ENCODE results near the gene ZNF215. TPM values are rescaled to one million over a fixed set of nuclear protein-coding genes. Genes with fewer than 3 reads are reported as not detected.
A peak's percentile ranks its signal among the peaks of the same experiment; 100 is the strongest.
"Not testable (repeated sequence)": the region's sequence is repeated elsewhere in the genome, so short reads cannot be mapped to it uniquely, and the experiment has no call there.

The ZNF215 gene
- total RNA-seq, result not detected
- 0 to 0.23 reads per million in 2 donors for total RNA-seq

DNA sequence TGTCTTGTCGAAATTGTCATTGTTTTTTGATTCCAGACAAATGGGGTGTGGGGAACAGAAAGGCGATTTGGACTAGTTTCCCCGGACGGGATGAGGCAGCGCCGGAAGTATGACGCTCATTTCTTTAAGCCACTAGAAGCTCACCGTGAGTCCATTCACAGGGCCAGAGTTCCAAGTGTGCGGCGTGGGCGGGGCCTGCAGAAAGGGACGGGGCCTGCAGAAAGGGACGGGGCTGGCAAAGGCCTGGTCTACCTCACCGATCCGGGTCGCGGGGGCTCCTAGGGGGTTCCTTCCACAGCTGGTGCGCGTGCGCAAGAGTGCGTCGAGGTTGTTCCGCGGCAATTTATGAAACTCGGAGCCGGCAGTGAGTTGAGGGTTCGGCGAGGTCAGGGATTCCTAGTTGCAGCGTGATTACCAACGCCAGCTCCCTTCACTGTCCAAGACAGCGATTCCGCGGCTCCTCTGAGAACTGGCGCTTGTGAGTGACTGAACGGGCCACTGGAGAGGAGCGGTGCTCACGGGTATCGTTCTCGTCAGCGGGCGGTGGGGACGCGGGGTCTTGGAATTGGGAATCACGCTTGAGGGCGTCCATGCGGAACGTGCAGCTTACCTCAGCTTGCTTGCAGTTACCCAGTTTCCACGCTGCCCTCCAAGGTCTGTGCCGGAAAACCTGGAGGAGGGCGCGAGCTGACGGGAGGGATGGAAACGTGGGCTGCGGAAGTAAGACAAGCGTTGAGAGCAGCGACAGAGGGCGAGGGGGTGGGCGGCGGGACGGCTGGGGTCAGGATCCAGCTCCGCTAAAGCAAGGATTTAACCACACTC lies at the start of gene ZNF215:
TSS of gene ZNF215 (plus strand) at position 219 of the 822 bp plus-strand sequence. CDS start 5,847 bp downstream, outside the sequence.
- H3K36me3 Mint-ChIP-seq (ENCODE audit: low read depth), result peaks cover 4% of the 10 kb centered on the region
- peaks cover 84% of the 10 kb centered on the region for H3K27me3 Mint-ChIP-seq
- peaks cover 19% of the 10 kb centered on the region for H3K4me1 Mint-ChIP-seq
- H3K27ac Mint-ChIP-seq, result no peak within 1 kb of the TSS
- ATAC-seq (peak; percentile 36), DNase-seq (no peak)
- no peaks in the 10 kb centered on the region for H3K9me3 ChIP-seq (ENCODE audit: control insufficient read depth, low read length, poor library complexity, severe bottlenecking)
- H3K4me3 Mint-ChIP-seq, result peak within 1 kb of the TSS; percentile 93

- no peaks in the 10 kb centered on the region for H3K36me3 Mint-ChIP-seq (ENCODE audit: low read depth)
- ATAC-seq, result no peak
- H3K27ac Mint-ChIP-seq, result no peak overlapping the region
- no peak for DNase-seq
- peaks cover 46% of the 10 kb centered on the region for H3K27me3 Mint-ChIP-seq
- H3K9me3 ChIP-seq (ENCODE audit: control insufficient read depth, low read length, poor library complexity, severe bottlenecking), result no peaks in the 10 kb centered on the region
- H3K4me1 Mint-ChIP-seq, result no peaks in the 10 kb centered on the region
- H3K4me3 Mint-ChIP-seq, result no peak overlapping the region
Measured at GRCh38 chr11:6876914-6877313, 49.3 kb upstream of the ZNF215 start.

GRCh38 chr11:6882751-6883150 lies 43.5 kb upstream of the ZNF215 start:
- Mint-ChIP-seq H3K27me3 (peaks cover 56% of the 10 kb centered on the region), H3K36me3 (ENCODE audit: low read depth) (peaks cover 2% of the 10 kb centered on the region), H3K4me3 (no peak overlapping the region), H3K4me1 (no peaks in the 10 kb centered on the region), H3K27ac (no peak overlapping the region)
- H3K9me3 ChIP-seq (ENCODE audit: control insufficient read depth, low read length, poor library complexity, severe bottlenecking), result no peaks in the 10 kb centered on the region
- DNase-seq, result no peak
- ATAC-seq, result no peak

- DNase-seq; H3K27ac Mint-ChIP-seq; H3K9me3 ChIP-seq (ENCODE audit: control insufficient read depth, low read length, poor library complexity, severe bottlenecking); H3K4me3 Mint-ChIP-seq; H3K36me3 Mint-ChIP-seq (ENCODE audit: low read depth); H3K4me1 Mint-ChIP-seq; ATAC-seq: not testable (repeated sequence)
- H3K27me3 Mint-ChIP-seq, result peaks cover 56% of the 10 kb centered on the region
Measured at GRCh38 chr11:6887711-6888110, 38.5 kb upstream of the ZNF215 start.

GRCh38 chr11:6888830-6889229 lies 37.4 kb upstream of the ZNF215 start:
- H3K4me1 Mint-ChIP-seq, result no peaks in the 10 kb centered on the region
- DNase-seq (no peak), ATAC-seq (no peak)
- H3K27me3 Mint-ChIP-seq, result peaks cover 54% of the 10 kb centered on the region
- no peak overlapping the region for H3K27ac Mint-ChIP-seq
- peaks cover 2% of the 10 kb centered on the region for H3K36me3 Mint-ChIP-seq (ENCODE audit: low read depth)
- H3K4me3 Mint-ChIP-seq, result no peak overlapping the region
- no peaks in the 10 kb centered on the region for H3K9me3 ChIP-seq (ENCODE audit: control insufficient read depth, low read length, poor library complexity, severe bottlenecking)

- peaks cover 2% of the 10 kb centered on the region for H3K36me3 Mint-ChIP-seq (ENCODE audit: low read depth)
- peaks cover 50% of the 10 kb centered on the region for H3K27me3 Mint-ChIP-seq
- H3K4me1 Mint-ChIP-seq, result no peaks in the 10 kb centered on the region
- H3K27ac Mint-ChIP-seq, result no peak overlapping the region
- DNase-seq (no peak), ATAC-seq (no peak)
- no peak overlapping the region for H3K4me3 Mint-ChIP-seq
- H3K9me3 ChIP-seq (ENCODE audit: control insufficient read depth, low read length, poor library complexity, severe bottlenecking), result no peaks in the 10 kb centered on the region
Measured at GRCh38 chr11:6889835-6890234, 36.4 kb upstream of the ZNF215 start.

DNA sequence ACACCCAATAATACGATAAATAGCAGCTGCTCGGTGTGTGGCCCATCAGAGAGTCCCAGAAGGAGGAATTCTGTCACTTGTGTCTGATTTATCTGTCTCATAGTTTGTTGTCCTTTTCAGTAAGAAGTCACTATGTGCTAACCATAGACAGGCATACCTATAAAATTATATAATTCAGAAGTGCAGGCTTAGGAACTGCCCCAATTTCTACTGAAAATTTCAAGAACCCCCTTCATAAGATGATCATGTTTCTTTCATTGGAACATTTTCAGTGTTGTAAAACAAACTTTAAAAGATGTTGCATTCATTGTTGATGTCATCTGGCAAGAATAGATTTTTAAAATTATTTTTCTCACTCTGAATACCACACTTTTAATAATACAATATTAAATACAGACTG lies 33.8 kb upstream of the ZNF215 start, which contains the start of gene OR2D2:
TSS of gene OR2D2 (minus strand) at position 101 of the 400 bp plus-strand sequence. CDS start at position 101, 0 bp downstream.
- no peaks in the 10 kb centered on the region for H3K9me3 ChIP-seq (ENCODE audit: control insufficient read depth, low read length, poor library complexity, severe bottlenecking)
- H3K36me3 Mint-ChIP-seq (ENCODE audit: low read depth), result no peaks in the 10 kb centered on the region
- ATAC-seq, result no peak
- H3K27ac Mint-ChIP-seq, result no peak within 1 kb of the TSS
- H3K4me1 Mint-ChIP-seq, result no peaks in the 10 kb centered on the region
- peaks cover 46% of the 10 kb centered on the region for H3K27me3 Mint-ChIP-seq
- DNase-seq, result no peak
- H3K4me3 Mint-ChIP-seq, result no peak within 1 kb of the TSS

DNA sequence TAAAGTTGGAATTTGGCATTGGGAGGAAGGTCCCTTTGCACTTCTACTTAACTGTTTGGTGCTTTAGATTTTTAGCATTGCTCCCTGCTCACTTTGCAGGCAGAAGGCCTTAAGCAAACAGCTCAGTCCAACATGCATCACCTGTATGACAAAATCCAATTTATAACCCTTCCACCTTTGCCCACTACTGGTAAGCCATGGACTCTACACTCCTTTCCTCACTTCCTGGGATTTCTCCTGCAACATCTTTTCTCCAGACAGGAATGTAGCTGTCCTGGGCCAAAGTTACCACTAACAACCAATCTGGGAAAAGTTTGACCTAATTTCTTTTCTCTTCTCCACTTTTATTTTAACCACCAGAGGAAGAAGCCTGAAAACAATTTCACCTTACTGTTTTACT lies 32.1 kb upstream of the ZNF215 start:
- DNase-seq, result no peak
- H3K9me3 ChIP-seq (ENCODE audit: control insufficient read depth, low read length, poor library complexity, severe bottlenecking), result no peaks in the 10 kb centered on the region
- Mint-ChIP-seq H3K4me1 (no peaks in the 10 kb centered on the region), H3K27me3 (peaks cover 62% of the 10 kb centered on the region), H3K27ac (no peak overlapping the region), H3K36me3 (ENCODE audit: low read depth) (no peaks in the 10 kb centered on the region), H3K4me3 (no peak overlapping the region)
- no peak for ATAC-seq

- no peak for ATAC-seq
- peaks cover 61% of the 10 kb centered on the region for H3K27me3 Mint-ChIP-seq
- H3K36me3 Mint-ChIP-seq (ENCODE audit: low read depth), result no peaks in the 10 kb centered on the region
Measured at GRCh38 chr11:6895010-6895409, 31.2 kb upstream of the ZNF215 start.

DNA sequence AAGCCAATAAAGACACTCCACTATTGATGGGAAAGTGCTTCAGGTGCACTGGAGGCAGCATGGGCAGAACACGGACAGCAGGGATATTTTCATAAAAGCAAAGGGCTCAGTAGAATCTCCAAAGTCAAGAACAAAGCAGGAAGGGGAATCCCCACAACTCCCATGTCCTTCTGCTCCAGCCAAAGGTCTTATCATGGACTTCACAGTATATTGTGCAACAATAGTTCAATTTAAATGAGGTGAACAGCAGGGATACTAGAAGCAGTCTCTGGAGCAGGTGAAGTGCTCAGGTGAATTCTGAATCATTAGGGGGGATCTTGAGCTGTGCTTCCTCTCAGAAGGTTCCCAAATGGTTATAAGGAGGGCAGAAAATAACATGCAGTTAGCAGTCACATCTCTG lies 27.3 kb upstream of the ZNF215 start:
- no peaks in the 10 kb centered on the region for H3K9me3 ChIP-seq (ENCODE audit: control insufficient read depth, low read length, poor library complexity, severe bottlenecking)
- ATAC-seq (no peak), DNase-seq (no peak)
- Mint-ChIP-seq H3K27me3 (peaks cover 46% of the 10 kb centered on the region), H3K4me1 (no peaks in the 10 kb centered on the region), H3K4me3 (no peak overlapping the region), H3K27ac (no peak overlapping the region), H3K36me3 (ENCODE audit: low read depth) (no peaks in the 10 kb centered on the region)

More at GRCh38 chr11:6895010-6895409, 31.2 kb upstream of the ZNF215 start:
- Mint-ChIP-seq H3K4me1 (no peaks in the 10 kb centered on the region), H3K27ac (no peak overlapping the region), H3K4me3 (no peak overlapping the region)
- no peaks in the 10 kb centered on the region for H3K9me3 ChIP-seq (ENCODE audit: control insufficient read depth, low read length, poor library complexity, severe bottlenecking)
- no peak for DNase-seq

DNA sequence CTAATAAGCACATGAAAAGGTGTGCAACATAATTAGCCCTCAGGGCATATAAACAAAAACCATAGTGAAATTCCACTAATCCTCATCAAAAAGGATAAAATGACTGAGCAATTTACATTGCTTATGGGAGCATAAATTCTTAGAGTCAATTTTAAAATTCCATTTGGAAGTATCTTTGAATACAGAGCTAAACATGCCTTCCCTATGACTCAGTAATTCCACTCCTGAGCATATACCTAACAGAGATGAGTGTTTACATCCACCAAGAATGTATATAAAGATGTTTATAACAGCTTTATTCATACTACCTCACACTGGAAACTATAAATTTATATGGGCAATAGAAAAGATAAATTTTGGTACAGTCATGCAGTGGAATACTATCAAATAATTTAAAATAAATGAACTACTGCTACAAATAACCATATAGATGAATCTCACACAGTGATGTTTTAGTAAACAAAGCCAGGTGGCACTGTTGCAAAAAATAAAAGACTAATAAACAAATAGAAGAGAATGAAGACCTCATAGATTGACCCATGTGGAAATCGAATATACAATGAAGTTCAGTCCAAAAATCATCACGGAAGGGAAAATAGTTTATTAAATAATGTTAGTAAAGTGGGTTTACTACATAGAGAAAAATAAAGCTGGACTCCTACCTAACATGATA lies 25.8 kb upstream of the ZNF215 start:
- no peak for DNase-seq
- H3K9me3 ChIP-seq (ENCODE audit: control insufficient read depth, low read length, poor library complexity, severe bottlenecking), result no peaks in the 10 kb centered on the region
- Mint-ChIP-seq H3K4me1 (no peaks in the 10 kb centered on the region), H3K27ac (no peak overlapping the region), H3K36me3 (ENCODE audit: low read depth) (no peaks in the 10 kb centered on the region), H3K4me3 (no peak overlapping the region), H3K27me3 (peaks cover 37% of the 10 kb centered on the region)
- no peak for ATAC-seq

DNA sequence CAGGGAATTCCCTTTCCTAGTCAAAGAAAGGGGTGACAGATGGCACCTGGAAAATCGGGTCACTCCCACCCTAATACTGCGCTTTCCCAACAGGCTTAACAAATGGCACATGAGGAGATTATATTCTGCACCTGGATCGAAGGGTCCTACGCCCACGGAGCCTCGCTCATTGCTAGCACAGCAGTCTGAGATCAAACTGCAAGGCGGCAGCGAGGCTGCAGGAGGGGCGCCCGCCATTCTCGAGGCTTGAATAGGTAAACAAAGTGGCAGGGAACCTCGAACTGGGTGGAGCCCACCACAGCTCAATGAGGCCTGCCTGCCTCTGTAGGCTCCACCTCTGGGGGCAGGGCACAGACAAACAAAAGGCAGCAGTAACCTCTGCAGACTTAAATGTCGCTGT lies 21.4 kb upstream of the ZNF215 start:
- not testable (repeated sequence) for H3K9me3 ChIP-seq (ENCODE audit: control insufficient read depth, low read length, poor library complexity, severe bottlenecking); ATAC-seq; H3K4me1 Mint-ChIP-seq; H3K4me3 Mint-ChIP-seq; DNase-seq; H3K27ac Mint-ChIP-seq; H3K36me3 Mint-ChIP-seq (ENCODE audit: low read depth)
- peaks cover 11% of the 10 kb centered on the region for H3K27me3 Mint-ChIP-seq

DNA sequence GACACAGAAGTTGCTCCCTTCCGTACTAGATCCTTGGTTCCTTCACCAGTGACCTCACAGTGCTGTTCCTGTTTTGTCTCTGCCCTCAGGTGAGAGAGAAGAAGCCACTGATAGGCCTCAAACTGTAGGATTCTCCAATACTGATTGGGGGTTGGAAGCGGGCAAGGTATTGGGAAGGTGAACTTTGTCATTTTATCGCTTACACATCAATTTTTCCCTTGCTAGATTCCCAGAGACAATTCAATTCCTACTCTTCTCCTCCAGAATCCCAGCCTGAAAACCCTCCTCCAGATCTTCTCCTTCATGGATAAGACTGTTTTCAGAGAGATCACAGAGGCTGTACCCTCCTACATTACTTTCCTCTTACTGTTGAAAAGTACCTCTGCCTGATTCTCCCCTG lies 14.8 kb upstream of the ZNF215 start:
- DNase-seq (no peak), ATAC-seq (no peak)
- H3K4me3 Mint-ChIP-seq, result no peak overlapping the region
- H3K9me3 ChIP-seq (ENCODE audit: control insufficient read depth, low read length, poor library complexity, severe bottlenecking), result no peaks in the 10 kb centered on the region
- H3K4me1 Mint-ChIP-seq, result no peaks in the 10 kb centered on the region
- no peak overlapping the region for H3K27ac Mint-ChIP-seq
- no peaks in the 10 kb centered on the region for H3K36me3 Mint-ChIP-seq (ENCODE audit: low read depth)
- no peaks in the 10 kb centered on the region for H3K27me3 Mint-ChIP-seq

All from T-helper 17 cell (primary cell).